Activated CD4-positive, CD25-positive, alpha-beta regulatory T cell treated with anti-CD3 and anti-CD28 coated beads, Interleukin-2, amount 50 U/mL, for 24 hours (primary cell): ENCODE results near the gene C11orf68.

Experiments used
- ATAC-seq, 2 donors: fragments of 150-1000 bp; cut with Tn5 transposase; one replicate each; pipeline ENCODE4 v1.10.0; 2021; ENCODE audit warnings: mild to moderate bottlenecking in 1 of 2, moderate library complexity in 1 of 2

The C11orf68 gene

DNA sequence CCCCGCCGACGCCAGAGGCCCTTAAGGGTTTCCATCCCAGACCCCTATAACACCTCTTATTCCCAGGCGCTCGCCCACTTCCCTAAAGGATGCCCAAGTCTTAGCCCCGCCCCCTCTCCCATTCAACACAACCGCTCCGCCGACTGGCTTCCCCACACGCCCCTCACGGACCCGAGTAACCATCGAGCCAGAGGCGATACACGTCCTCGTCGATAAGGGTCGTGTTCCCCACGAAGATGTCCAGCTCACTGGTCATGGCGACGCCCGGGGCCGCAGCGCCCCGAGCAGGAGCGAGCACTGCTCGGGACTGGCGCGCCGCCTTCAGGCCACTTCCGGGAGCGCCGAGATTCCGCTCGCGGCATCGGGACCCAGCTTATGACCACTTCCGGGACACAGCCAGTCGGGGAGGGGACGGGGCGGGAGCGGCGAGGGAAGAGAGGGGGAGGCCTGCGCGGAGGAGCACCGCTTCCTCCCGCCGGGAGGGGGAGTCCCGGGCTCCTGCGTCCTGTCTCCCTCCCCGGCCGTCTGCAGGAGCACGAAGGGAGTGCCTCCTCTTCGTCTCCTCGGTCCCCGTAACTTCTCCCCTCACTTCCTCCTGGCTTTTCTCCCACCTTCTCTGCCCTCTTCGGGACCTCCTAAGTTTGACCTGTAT is 30.6 kb downstream of the C11orf68 start, which contains the start of gene FIBP:
FIBP (minus strand) TSS at position 309 of the 652 bp plus-strand sequence; CDS start at position 256, 53 bp downstream.
- peak; percentile 60 to 66 for ATAC-seq

DNA sequence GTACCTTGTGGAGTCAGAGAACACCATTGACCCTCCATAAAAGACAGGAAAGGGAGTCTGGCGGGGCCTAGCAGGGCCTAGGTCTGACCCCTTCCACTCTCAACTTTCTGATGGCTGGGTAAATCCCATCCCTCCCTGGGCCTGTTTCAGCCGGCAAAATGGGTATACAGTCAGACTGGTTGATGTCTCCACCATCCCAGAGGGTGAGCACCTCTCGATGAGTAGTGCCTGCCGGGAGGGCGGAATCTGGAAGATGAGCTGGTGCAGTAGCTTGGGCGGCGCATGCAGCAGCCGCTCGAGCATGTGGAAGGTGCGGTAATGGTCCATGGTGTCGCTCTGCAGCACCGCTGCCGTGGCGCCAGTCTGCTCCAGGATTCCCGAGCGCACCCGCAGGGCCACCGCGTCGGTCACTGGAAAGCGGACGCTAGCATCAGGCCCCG is 31.1 kb downstream of the C11orf68 start:
- no peak for ATAC-seq

DNA sequence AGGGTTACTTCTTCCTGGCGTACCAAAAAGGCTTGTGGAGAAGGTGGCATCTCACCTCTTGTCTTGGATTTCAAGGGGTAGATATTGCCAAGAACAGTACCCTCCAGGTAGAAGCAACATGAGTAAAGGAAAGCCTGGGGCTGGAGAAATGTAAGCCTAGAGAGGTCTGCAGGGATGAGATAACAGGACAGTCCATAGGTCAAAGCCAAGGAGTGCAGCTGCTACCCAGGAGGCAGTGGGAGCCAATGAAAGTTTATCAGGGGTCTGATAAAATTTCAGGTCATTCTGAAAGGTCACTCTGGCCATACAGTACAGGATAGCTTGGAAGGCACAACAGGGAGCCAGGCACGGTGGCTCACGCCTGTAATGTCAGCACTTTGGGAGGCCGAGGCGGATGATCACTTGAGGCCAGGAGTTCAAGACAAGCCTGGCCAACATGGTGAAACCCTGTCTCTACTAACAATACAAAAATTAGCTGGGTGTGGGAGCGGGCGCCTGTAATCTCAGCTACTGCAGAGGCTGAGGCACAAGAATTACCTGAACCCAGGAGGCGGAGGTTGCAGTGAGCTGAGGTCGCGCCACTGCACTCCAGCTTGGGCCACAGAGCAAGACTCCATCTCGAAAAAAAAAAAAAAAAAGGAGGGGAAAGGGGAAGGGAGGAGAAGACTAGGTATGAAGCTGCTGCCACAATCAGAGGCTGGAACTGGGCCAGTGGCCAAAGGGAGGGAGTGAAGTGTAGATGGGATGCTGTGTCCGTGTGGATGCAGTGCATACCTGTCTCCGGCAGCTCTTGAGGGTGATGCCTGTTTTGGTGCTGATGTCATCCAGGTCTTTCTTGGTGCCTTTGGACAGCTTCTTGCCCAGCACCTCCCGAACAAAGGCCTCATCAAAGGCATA is 31.8 kb downstream of the C11orf68 start:
- no peak for ATAC-seq

DNA sequence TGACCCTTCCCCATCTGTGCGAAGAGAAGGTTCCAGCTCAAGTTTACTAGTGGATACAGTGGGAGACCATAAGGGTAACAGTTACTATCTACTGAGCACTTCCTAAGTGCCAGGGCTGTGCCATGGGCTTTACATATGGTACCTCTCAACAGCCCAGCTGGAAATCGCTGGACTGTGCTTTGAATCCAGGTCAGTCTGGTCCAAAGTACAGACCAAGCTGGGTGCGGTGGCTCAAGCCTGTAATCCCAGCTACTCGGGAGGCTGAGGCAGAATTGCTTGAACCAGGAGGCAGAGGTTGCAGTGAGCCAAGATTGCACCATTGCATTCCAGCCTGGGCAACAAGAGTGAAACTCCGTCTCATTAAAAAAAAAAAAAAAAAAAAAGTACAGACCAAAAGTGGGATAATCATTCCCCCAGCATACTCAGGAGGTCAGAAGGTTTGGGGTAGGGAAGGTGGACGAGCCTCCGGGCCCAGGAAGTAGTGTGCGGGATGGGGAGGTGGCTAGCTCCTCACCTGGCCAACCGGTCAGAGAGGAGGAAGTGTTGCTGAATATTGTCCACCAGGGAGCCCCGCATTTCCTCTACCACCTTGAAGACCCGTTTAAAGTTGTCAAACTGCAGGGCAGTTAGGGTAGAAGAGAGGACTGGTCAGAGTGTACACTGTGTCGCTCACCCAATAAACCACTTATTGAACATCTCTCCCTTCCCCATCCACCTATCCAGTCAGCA is 32.9 kb downstream of the C11orf68 start:
- ATAC-seq = no peak

DNA sequence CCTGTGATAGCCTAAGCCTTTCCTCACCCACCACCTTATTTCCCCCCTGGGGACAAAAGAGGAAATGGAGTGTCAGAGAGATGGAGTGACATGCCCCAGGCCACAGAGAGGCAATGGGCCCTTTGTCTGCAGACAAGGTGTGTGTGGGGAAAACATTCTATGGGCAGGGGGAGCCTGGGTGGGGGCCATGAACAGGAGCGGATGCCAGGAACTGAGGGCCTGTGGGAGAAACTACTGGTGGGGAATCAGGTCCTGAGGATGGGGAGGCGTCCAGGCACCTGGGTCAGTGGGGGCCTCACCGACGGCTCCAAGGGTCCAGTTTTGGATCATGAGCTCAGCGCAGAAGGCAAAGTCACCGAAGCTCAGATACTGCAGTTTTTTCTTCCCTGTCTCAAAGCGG is 33.6 kb downstream of the C11orf68 start:
- no peak for ATAC-seq

DNA sequence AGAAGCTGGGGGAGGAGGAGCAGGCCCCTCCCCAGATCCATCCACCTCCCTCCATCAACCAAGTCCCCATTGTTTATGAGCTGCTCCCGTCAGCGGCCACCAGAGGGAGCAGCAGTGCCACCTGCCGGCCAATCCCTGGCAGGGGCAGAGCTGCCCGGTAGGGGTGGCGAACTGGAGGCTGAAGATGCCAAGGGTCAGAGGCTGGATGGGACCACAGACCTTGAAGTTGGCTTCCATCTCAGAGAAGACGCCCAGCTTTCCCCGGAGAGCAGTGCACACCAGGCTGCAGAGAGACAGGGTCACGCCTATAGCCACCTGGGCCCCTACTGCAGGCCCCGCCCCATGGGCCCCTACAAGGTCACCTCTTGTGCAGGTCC is 34.2 kb downstream of the C11orf68 start:
- ATAC-seq = peak; percentile 46 to 48

DNA sequence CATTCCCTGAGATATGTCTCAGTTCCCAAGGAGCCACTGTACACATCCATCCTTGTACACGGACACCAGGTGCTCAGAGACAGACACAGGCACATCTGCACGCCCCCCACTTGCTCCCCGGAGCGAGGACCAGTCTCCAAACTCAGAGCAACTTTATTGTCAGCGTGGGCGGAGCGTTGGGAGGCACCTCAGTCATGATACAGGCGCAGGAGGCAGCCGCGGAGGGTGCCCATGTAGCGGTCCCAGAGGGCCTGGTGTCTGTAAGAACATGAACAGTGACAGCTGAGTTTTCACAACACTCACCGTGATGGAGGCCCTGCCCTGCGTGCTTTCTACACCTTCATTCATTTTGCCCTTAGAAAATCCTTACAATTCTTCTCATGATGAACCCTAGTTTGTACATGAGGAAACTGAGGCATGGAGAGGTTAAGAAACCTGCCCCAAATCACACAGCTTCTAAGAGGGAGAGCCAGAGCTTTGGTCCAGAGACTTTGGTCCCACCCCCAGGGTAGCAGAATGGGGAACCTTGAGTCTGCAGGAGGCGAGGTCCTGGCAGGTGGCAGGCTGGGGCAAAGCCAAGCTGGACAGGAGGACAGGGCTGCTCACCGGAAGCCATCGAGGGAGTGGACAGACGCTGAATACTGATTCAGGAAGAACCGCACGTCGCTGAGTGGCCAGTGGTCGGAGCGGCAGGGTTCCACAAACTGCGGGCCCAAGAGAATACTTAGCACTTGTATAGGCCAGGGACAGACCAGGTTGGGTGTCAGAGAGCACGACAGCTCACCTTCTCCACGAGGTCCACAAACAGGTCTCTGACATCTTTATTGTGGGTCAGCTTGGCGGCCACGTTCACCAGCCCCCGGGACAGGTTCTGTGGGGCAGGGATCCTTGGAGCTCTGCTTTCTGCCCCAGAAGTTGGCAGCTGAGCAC is 34.8 kb downstream of the C11orf68 start:
- ATAC-seq = no peak

DNA sequence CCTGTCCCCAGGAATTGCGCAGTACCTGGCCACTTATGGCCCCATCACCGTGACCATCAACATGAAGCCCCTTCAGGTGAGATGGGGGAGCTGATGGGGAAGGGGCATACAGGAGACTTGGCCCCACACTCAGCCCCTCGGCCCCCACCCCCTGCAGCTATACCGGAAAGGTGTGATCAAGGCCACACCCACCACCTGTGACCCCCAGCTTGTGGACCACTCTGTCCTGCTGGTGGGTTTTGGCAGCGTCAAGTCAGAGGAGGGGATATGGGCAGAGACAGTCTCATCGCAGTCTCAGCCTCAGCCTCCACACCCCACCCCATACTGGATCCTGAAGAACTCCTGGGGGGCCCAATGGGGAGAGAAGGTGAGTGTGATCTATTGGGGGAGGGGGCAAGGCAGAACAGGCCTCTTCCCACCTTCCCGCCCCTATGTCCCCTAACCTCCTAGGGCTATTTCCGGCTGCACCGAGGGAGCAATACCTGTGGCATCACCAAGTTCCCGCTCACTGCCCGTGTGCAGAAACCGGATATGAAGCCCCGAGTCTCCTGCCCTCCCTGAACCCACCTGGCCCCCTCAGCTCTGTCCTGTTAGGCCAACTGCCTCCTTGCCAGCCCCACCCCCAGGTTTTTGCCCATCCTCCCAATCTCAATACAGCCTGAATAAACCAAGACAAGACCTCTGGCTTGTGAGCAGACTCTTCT is 35.7 kb downstream of the C11orf68 start:
- no peak for ATAC-seq

DNA sequence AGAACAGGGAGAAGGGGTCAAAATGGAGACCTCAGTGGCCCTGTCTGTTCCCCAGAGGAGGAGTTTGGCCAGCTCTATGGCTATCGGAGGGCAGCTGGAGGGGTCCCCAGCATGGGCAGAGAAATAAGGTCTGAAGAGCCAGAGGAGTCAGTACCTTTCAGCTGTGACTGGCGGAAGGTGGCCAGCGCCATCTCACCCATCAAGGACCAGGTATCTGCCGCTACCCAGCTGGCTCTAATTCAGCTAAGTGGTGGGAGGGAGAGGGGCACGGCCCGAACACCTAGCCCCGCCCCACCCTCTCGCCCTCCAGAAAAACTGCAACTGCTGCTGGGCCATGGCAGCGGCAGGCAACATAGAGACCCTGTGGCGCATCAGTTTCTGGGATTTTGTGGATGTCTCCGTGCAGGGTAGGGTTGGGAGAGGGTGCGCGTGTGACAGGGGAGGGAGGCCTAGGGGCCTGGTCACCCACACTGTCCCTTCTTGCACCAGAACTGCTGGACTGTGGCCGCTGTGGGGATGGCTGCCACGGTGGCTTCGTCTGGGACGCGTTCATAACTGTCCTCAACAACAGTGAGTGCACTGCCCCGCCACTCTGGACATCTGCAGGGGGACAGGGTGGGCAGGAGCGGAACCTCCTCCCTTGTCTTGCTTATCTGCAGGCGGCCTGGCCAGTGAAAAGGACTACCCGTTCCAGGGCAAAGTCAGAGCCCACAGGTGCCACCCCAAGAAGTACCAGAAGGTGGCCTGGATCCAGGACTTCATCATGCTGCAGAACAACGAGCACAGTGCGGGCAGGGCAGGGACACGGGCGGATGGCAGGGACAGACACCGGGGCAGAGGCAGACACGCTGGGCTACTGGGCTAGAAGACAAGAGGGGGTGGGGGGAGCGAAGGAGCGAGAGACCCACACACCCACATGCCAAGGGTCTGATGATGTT is 36.5 kb downstream of the C11orf68 start:
- no peak for ATAC-seq

DNA sequence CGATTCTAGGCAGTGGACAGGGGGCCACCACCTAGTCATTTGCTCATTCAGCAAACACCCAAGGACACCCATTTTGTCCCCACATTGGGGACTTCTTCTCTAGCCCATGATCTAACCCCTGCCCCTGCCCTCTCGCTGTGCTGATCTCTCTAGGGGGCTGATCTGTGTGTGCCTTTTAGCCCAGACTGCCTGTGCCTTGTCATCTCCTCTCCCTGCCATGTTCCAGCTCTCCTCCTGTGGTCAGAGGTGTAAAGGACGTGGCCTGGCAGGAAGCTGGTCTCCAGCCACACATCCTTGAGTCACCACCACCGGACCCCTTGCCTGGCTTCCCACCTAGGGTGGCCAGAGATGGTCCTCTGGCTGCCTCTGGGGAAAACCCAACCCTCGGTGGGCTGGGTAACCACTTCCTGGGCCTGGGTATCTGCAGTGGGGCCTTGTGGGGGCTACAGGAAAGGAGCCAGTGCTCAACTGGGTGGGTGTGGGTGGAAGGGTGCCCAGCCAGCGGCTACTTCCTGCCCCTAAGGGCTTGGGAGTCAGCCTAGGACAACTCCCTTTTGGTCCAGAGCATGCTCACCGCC is 37.9 kb downstream of the C11orf68 start:
- ATAC-seq = no peak

DNA sequence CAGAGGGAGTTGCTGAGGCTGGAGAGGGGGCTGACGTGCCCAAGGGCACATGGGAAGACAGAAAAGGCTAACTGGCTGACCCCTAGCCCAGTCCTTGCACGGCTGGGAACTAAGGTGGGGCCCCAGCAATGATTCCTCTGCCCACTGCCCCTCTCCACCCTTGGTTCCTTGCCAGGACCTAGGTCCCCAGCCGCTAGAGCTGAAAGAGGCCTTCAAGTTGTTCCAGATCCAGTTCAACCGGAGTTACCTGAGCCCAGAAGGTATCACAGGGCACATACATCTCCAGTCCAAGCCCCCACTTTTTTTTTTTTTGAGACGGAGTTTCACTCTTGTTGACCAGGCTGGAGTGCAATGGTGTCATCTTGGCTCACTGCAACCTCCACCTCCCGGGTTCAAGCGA is 38.8 kb downstream of the C11orf68 start:
- no peak for ATAC-seq

DNA sequence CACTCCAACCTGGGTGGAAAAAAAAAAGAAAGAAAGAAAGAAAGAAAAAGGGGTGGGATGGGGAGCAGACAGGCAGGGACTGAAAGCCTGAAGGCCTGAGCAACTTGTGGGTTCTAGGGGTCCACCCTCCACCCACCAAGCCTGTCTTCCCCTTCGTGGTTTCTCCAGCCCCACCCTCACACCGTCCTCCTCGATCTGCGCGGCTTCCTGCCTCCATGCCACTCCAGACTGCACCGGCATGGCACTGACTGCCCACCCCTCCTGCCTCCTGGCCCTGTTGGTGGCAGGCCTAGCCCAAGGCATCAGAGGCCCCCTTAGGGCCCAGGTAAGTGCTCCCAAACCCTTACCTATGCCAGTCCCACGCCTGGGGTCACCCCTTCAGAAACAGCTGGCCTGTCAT is 39.2 kb downstream of the C11orf68 start, which contains the start of gene CTSW:
CTSW (plus strand) TSS at position 221 of the 400 bp plus-strand sequence; CDS start at position 239, 18 bp downstream.
- peak; percentile 40 to 55 for ATAC-seq

DNA sequence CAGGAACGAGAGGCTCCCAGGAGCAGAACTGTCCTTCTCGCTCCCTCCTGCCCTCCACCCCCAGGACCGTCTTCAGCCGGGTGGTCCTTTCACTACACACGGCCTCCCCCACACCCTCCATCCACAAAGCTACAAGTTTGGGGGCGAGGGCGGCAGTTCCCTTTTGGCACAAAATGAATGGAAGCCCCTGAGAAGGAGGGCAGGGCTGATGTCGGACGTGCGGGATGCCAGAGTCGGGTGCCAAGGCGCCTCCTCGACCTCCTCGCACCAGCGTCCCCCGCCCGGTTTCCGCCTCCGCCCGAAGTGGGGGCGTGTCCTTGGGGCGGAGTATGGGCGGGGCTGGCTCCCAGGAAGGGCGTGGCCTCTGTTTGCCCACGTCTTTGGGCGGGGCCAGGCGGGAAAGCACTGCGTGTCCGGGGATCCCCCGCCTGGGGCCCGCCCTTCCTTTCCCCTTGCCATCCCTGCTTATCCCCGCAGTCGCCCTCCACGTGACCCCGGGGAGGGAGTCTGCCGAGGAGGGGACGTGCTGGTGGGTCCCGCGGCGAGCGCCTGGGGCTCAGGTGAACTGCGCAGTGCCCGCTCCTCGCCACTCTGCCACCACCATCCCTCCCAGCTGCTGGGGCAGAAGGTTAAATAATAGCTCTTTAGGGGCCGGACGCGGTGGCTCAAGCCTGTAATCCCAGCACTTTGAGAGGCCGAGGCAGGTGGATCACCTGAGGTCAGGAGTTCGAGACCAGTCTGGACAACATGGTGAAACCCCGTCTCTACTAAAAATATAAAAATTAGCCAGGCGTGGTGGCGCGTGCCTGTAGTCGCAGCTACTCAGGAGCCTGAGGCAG is 45.3 kb downstream of the C11orf68 start:
- ATAC-seq = peak; percentile 88

DNA sequence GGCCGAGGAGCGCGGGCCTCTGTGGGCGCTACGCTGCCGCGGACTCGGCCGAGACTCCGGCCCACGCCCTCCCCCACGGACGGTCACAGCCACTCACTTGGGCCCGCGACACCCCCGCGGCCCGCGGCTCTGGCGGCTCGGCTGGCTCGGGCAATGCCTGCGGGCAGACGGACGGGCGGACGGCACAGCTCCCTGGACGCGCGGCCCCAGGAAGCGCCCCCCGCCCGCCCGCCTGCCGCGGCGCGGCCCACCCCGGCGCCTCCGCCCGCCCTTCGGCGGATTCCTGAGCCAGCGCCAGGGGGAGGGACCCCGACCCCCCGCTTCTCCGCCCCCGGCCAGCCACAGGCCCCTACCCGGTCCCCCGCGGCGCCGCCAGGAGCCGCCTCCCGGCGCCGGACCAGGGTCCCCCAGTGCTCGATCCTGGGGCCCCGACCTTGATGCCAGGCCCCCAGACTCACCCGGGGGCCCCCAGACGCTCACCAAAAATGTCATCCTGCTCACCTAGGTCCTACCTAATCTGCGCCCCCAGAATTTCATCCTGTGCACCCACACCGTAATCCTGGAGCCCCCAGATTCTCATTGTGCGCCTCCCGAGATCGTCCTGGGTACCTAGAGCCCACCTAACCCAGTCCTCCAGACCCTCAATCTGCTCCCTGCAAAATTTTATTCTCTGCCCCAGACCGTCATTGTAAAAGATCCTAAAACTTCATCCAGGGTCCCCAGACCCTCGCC is 46.1 kb downstream of the C11orf68 start, which contains the start of gene EFEMP2:
EFEMP2 (minus strand) TSS at position 215 of the 732 bp plus-strand sequence. CDS start 446 bp downstream, outside the sequence.
- ATAC-seq = no peak

DNA sequence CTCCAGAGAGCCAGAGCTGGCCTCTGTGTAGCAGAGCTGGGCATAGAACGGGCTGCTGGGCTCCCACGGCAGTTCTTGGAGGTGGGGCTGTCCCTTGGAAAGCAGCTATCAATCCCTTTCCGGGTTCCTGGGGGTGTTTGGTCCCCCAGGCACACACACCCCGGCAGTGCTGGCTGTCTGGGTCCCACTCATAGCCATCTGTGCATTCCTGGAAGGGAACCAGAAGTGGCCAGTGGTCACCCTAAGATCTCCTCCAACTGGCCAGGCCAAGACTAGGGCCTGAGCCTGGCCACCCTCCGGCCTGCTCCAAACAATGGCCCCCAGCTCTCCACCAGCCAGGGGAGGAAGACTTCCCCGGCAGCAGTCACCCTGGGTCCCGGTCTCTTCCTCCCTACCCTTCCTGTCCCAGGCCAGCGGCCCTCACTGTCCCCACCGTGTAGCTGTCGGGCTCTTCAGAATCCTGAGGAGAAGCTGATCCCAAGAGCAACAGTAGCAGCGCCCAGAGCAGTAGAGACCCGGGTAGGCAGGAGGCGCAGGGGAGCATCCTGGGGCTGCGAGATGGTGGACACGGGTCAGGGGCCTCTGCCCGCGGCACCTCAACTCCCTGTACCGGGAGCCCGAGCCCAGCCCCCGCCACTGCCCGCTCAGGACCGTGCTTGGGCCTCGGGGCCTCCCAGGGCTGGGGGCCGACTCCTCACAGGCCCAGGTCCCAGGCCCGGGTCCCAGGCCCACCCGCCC is 46.9 kb downstream of the C11orf68 start:
- no peak for ATAC-seq

DNA sequence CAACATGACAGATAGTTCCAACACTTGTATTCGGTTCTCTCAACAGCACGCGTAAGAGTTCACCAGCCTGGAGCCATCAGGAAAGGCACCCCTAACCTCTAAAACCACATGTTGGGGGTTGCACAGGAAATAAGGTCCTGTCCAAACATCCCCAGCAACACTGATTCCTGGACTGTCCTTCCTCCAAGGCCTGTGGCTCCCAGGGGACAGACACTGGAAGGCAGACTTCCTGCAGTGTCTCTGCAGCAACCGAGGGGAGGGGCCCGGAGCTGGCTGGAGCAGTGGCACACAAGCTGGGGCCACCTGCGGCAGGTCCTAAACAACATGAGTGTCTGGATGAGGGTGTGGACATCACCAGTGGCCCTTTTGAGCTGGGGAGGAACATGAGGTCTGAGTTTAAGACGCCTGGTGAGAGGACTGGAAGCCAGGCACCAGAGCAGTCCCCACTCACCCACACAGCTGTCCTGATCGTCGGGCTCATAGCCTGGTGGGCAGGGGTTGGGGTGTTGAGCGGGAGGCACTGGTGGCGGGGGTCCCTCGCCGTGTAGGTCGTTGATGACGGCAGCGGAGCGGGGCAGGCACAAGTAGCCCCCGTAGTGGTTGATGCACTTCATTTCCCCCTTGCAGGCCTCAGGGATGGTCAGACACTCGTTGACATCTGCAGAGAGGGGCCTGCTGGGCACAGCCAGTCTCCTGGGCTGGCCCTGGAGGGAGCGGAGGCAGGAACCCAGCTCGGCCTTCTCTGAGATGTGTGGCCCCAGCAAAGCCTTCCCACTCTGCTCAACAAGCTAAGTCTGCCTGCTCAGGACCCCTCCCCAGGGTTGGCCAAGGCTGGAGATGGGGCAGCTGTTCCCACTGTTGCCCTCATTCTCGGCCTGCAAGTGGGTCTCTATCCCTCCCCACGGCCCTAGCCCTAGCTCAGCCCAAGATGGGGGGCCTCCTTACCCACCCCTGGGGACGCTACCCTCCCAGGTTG is 47.9 kb downstream of the C11orf68 start:
- no peak for ATAC-seq
